Measurements from ENCODE around the gene GATA3. TPM values are rescaled to one million over a fixed set of nuclear protein-coding genes. Genes with fewer than 3 reads are reported as not detected.

Gene GATA3
- total RNA-seq, 4 donors from 2014 or later = 0.60 TPM; not detected in 3

GRCh38 chr10:8035641-8036470 lies 18.6 kb upstream of the GATA3 start:
- no peak overlapping the region for H3K27ac ChIP-seq
- no peak overlapping the region for H3K4me3 ChIP-seq
- no peaks in the 10 kb centered on the region for H3K9me3 ChIP-seq
- DNase-seq (ENCODE audit: low spot score in 2 of 2) = no peak
- TF ChIP-seq POLR2A (IDR thresholded peaks at IDR 0.05) (no peak), CTCF (IDR thresholded peaks at IDR 0.05) (no peak), EP300 (IDR thresholded peaks at IDR 0.05) (no peak)
- H3K4me1 ChIP-seq = peaks cover 0 to 48% (median 13%) of the 10 kb centered on the region in 4 donors
- H3K36me3 ChIP-seq = no peaks in the 10 kb centered on the region
- peaks cover 7 to 99% of the 10 kb centered on the region in 2 donors for H3K27me3 ChIP-seq
- 4 to 5% methylated on average over 37 to 42 of the region's 47 CpGs for WGBS, 2 donors

DNA sequence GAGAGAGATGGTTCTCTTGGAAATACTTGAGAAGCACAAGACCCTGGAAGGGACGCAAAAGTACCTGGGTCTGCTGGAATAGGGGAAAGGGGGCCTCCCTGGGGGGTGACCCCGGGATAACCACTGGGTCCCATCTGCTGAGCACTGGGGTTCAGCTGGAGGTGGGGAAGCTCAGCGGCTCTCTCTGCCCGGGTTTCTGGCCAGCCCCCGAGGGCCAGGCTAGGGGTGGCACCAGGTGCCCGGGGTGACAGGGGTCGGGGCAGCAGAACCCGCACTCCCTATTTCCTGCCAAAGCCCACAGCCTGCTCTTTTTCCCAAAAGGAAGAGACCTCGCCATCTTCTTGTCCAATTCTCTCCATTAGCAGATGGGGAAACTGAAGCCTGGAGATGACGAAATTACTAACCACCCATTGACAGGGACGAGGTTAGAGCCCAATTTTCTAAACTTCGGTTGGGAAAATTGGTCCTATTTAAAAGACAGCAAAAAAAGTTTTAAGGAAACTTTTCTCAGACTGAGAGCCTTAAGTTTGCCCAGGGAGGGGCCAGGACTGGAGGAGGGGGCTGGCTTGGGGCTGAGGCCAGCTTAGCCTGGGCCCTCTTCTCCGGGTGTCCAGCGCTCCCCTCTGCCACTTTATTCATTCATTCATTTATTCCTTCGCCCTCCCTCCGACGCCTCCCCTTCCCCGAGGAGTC lies 17.8 kb upstream of the GATA3 start:
- 7 to 8% methylated on average over 18 of the region's 18 CpGs for WGBS, 2 donors
- Histone ChIP-seq H3K27me3 (peaks cover 7 to 99% of the 10 kb centered on the region in 2 donors), H3K27ac (no peak overlapping the region), H3K4me3 (no peak overlapping the region), H3K36me3 (no peaks in the 10 kb centered on the region), H3K4me1 (peaks cover 0 to 48% (median 13%) of the 10 kb centered on the region in 4 donors), H3K9me3 (no peaks in the 10 kb centered on the region)
- TF ChIP-seq POLR2A (IDR thresholded peaks at IDR 0.05) = no peak
- no peak for TF ChIP-seq CTCF (IDR thresholded peaks at IDR 0.05)
- no peak for TF ChIP-seq EP300 (IDR thresholded peaks at IDR 0.05)
- DNase-seq (ENCODE audit: low spot score in 2 of 2) = no peak

DNA sequence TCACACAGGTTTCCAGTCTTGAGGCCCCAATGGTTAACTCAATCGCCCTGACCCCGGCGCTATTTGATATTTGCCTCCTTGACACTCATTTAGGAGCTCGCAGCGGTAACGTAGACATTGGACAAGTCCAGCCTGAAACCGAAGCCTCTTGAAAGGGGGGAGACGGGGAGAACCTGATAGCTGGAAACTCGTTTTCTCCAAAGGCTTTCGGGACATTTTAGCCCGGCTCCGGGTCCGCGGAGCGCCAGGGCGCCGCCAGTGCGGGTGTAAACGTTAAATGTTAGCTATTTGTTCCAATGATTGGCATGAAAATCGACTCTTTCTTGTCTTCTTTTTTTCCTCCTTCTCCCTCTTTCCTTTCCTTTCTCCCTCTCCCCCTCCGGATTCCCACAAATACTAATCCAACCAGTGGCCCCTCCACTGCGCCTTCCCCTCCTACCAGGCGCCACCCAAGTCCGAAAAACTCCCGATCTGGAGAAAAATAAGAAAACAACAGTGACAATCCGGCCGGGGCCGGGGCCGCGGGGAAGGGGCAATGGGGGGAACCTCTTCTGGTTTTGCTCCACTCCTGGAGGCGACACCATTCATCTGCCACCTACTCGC lies 17.2 kb upstream of the GATA3 start:
- Histone ChIP-seq H3K27me3 (peaks cover 7 to 99% of the 10 kb centered on the region in 2 donors), H3K36me3 (no peaks in the 10 kb centered on the region), H3K9me3 (no peaks in the 10 kb centered on the region), H3K4me1 (peaks cover 0 to 49% (median 13%) of the 10 kb centered on the region in 4 donors), H3K27ac (no peak overlapping the region), H3K4me3 (no peak overlapping the region)
- no peak for TF ChIP-seq POLR2A (IDR thresholded peaks at IDR 0.05)
- TF ChIP-seq CTCF (IDR thresholded peaks at IDR 0.05) = no peak
- TF ChIP-seq EP300 (IDR thresholded peaks at IDR 0.05) = no peak
- WGBS, 2 donors = 5 to 8% methylated on average over 32 of the region's 32 CpGs
- DNase-seq (ENCODE audit: low spot score in 2 of 2) = no peak

- Histone ChIP-seq H3K9me3 (no peaks in the 10 kb centered on the region), H3K4me3 (no peak overlapping the region), H3K4me1 (peaks cover 0 to 58% (median 13%) of the 10 kb centered on the region in 4 donors), H3K27ac (no peak overlapping the region), H3K36me3 (no peaks in the 10 kb centered on the region), H3K27me3 (peaks cover 7 to 100% of the 10 kb centered on the region in 2 donors)
- no peak for DNase-seq (ENCODE audit: low spot score in 2 of 2)
- 8 to 10% methylated on average over 22 of the region's 22 CpGs for WGBS, 2 donors
- TF ChIP-seq EP300 (IDR thresholded peaks at IDR 0.05) = no peak
Observed at GRCh38 chr10:8037941-8038894, 16.3 kb upstream of the GATA3 start.

- TF ChIP-seq EP300 (IDR thresholded peaks at IDR 0.05) = peak in 1 of 2 donors; percentile 27
- TF ChIP-seq CTCF (IDR thresholded peaks at IDR 0.05) = no peak
- Histone ChIP-seq H3K9me3 (no peaks in the 10 kb centered on the region), H3K4me1 (peaks cover 0 to 58% (median 13%) of the 10 kb centered on the region in 4 donors), H3K36me3 (no peaks in the 10 kb centered on the region), H3K27ac (no peak overlapping the region), H3K27me3 (peaks cover 7 to 100% of the 10 kb centered on the region in 2 donors), H3K4me3 (no peak overlapping the region)
- 1 to 7% methylated on average over 10 of the region's 10 CpGs for WGBS, 2 donors
- no peak for DNase-seq (ENCODE audit: low spot score in 2 of 2)
Observed at GRCh38 chr10:8039321-8039881, 15.1 kb upstream of the GATA3 start.
